IPS-20b (cell line): Measurements from ENCODE around the gene CSF3.

Experiments used
- H3K27ac ChIP-seq: one replicate; pipeline ENCODE4 v1.5.1; 2013; ENCODE audit warnings: low read length
- H3K27me3 ChIP-seq: 2 replicates; pipeline ENCODE4 v1.6.1; 2013; ENCODE audit warnings: mild to moderate bottlenecking, low read length, inconsistent platforms; ENCODE audit not compliant: insufficient read depth
- H3K36me3 ChIP-seq: 2 replicates; pipeline ENCODE4 v1.6.1; 2013; ENCODE audit warnings: low read depth, mild to moderate bottlenecking, inconsistent platforms, low read length, moderate library complexity; ENCODE audit not compliant: insufficient read depth
- H3K4me1 ChIP-seq: 2 replicates; pipeline ENCODE4 v1.6.1; 2013; ENCODE audit warnings: mild to moderate bottlenecking, control low read depth, inconsistent platforms, low read length, moderate library complexity; ENCODE audit not compliant: insufficient read depth
- H3K4me3 ChIP-seq: 2 replicates; pipeline ENCODE4 v1.5.1; 2013; ENCODE audit warnings: mild to moderate bottlenecking, low read length, inconsistent platforms
- H3K9ac ChIP-seq: 2 replicates; pipeline ENCODE4 v1.6.1; 2013; ENCODE audit warnings: low read depth, mild to moderate bottlenecking, inconsistent platforms, low read length, moderate library complexity
- H3K9me3 ChIP-seq: 2 replicates; pipeline ENCODE4 v1.6.1; 2013; ENCODE audit warnings: mild to moderate bottlenecking, low read depth, low read length, inconsistent platforms; ENCODE audit not compliant: insufficient read depth

CSF3 gene, protein sequence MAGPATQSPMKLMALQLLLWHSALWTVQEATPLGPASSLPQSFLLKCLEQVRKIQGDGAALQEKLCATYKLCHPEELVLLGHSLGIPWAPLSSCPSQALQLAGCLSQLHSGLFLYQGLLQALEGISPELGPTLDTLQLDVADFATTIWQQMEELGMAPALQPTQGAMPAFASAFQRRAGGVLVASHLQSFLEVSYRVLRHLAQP

GRCh38 chr17:40015005-40015997, at the start of gene CSF3:
TSS of gene CSF3 (plus strand) at chr17:40015440. CDS start at chr17:40015475, 35 bp downstream.
- no peak within 1 kb of the TSS for H3K27ac ChIP-seq
- H3K36me3 ChIP-seq, result peaks cover 14% of the 10 kb centered on the region
- H3K4me1 ChIP-seq, result peaks cover 16% of the 10 kb centered on the region; the same call in 1 of the 2 replicates
- no peak within 1 kb of the TSS for H3K9ac ChIP-seq
- no peaks in the 10 kb centered on the region for H3K27me3 ChIP-seq
- no peak within 1 kb of the TSS for H3K4me3 ChIP-seq
- no peaks in the 10 kb centered on the region for H3K9me3 ChIP-seq

DNA sequence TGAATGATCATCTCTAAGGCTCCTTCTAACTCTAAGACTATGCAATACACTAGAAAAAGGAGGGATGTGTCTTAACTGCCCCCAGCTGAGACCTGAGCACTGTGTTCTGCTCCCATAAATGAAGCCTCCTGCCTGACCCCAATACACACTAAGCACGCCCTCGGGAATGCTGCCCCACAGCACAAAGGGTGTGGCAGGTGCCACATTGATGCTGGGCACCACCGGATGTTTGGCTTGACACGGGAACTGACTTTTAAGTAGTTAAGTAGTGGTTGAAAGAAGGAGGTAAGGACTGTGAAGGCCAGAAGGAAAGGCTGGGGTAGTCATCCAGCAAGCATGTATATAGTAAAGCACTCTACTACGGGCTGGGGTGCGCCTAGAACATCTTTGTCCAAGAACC, 48.5 kb upstream of the CSF3 start:
- no peaks in the 10 kb centered on the region for H3K9me3 ChIP-seq
- H3K4me3 ChIP-seq, result no peak overlapping the region
- H3K27ac ChIP-seq, result no peak overlapping the region
- H3K9ac ChIP-seq, result no peak overlapping the region
- H3K4me1 ChIP-seq, result no peaks in the 10 kb centered on the region
- H3K36me3 ChIP-seq, result no peaks in the 10 kb centered on the region
- H3K27me3 ChIP-seq, result peaks cover 19% of the 10 kb centered on the region

DNA sequence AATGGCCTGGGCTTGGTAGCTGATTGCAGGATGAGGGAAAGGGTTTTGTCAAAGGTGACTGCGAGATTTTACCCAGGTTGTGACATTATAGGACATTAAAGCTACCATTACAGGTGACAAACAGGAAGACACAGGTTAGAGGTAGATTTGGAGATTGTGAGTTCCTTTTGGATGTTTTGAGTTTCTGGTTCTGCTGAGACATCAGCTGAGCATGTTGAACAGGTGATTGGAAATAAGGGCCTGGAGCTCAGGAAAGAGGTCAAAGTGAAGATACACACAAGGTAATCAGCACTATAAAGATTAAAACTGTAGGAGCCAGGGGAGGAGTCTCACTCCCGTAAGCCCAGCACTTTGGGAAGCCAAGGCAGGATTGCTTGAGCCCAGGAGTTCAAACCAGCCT, 46.5 kb upstream of the CSF3 start:
- Histone ChIP-seq H3K36me3 (no peaks in the 10 kb centered on the region), H3K27me3 (peaks cover 19% of the 10 kb centered on the region), H3K9me3 (no peaks in the 10 kb centered on the region), H3K27ac (no peak overlapping the region), H3K4me3 (no peak overlapping the region), H3K4me1 (no peaks in the 10 kb centered on the region), H3K9ac (no peak overlapping the region)

DNA sequence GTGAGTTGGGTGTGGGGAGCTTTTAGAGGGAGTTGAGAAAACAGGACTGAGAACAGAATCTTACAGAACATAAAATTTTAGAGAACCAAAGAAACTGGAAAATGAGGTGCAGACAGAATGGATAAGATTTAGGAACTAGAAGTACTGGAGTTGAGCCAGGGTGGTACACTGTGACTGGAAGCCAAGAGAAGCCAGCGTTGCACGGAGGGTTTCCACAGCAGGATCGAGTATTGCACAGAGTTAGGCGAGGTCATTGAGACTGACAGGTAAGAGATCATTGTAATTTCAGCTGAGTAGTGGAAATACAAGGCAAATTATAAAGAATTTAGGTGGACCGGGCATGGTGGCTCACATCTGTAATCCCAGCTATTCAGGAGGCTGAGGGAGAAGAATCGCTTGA, 45.9 kb upstream of the CSF3 start:
- Histone ChIP-seq H3K36me3 (no peaks in the 10 kb centered on the region), H3K4me1 (no peaks in the 10 kb centered on the region), H3K9ac (no peak overlapping the region), H3K4me3 (no peak overlapping the region), H3K27ac (no peak overlapping the region), H3K27me3 (peaks cover 19% of the 10 kb centered on the region), H3K9me3 (no peaks in the 10 kb centered on the region)

DNA sequence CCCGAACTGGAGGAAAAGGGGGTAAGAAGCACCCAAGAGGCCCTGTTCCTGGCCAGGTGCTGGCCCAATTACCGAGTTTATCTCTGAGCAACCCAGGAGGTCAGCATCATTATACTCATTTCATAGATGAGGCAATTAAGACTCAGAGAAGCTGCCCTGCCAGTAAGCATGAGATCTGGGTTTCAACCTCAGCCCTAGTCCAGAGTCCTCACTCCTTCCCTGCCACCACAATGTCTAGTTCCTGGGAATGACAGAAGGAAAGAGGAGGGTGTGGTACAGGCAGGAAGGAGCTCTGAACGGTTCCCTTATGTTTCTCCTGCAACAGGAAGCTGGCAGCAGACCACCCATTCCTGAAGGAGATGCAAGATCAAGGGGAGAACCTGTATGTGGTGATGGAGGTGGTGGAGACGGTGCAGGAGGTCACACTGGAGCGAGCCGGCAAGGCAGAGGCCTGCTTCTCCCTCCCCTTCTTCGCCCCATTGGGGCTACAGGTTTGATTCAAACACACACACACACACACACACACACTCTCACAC, 45.0 kb upstream of the CSF3 start:
- no peak overlapping the region for H3K9ac ChIP-seq
- H3K9me3 ChIP-seq, result no peaks in the 10 kb centered on the region
- no peaks in the 10 kb centered on the region for H3K36me3 ChIP-seq
- no peak overlapping the region for H3K27ac ChIP-seq
- no peaks in the 10 kb centered on the region for H3K4me1 ChIP-seq
- no peak overlapping the region for H3K4me3 ChIP-seq
- H3K27me3 ChIP-seq, result peaks cover 19% of the 10 kb centered on the region

GRCh38 chr17:39971076-39971603, 44.1 kb upstream of the CSF3 start:
- Histone ChIP-seq H3K4me3 (no peak overlapping the region), H3K27me3 (peaks cover 24% of the 10 kb centered on the region), H3K4me1 (no peaks in the 10 kb centered on the region), H3K36me3 (no peaks in the 10 kb centered on the region), H3K27ac (no peak overlapping the region), H3K9ac (no peak overlapping the region), H3K9me3 (no peaks in the 10 kb centered on the region)

GRCh38 chr17:39972271-39972670, 43.0 kb upstream of the CSF3 start:
- Histone ChIP-seq H3K4me1 (no peaks in the 10 kb centered on the region), H3K9ac (no peak overlapping the region), H3K36me3 (no peaks in the 10 kb centered on the region), H3K27ac (no peak overlapping the region), H3K27me3 (peaks cover 24% of the 10 kb centered on the region), H3K9me3 (no peaks in the 10 kb centered on the region), H3K4me3 (no peak overlapping the region)

GRCh38 chr17:39973496-39973895, 41.7 kb upstream of the CSF3 start:
- Histone ChIP-seq H3K9me3 (no peaks in the 10 kb centered on the region), H3K4me1 (no peaks in the 10 kb centered on the region), H3K27me3 (peaks cover 24% of the 10 kb centered on the region), H3K36me3 (no peaks in the 10 kb centered on the region), H3K9ac (no peak overlapping the region), H3K4me3 (no peak overlapping the region), H3K27ac (no peak overlapping the region)

DNA sequence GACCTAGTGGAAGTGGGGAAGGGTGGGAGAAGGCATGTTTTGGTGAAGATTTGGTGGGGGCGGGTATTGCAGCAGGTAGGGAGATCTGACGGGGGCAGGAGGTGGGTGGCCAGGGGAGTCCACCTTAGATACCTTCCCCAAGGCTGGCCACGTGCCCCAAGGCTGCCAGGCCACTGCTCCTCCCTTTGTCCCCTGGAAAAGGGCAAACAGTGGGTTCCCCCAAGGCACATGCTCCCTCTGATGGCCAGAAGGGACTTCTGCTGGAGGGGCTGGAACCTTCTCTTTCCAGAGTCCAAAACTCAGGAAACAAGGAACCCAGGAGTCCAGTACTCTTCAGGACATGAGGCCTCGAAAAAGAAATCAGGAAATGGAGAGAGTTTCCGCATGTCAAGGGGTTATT, 40.8 kb upstream of the CSF3 start:
- H3K9ac ChIP-seq, result no peak overlapping the region
- H3K4me1 ChIP-seq, result peaks cover 5% of the 10 kb centered on the region; the same call in 1 of the 2 replicates
- H3K27ac ChIP-seq, result no peak overlapping the region
- no peaks in the 10 kb centered on the region for H3K9me3 ChIP-seq
- peaks cover 24% of the 10 kb centered on the region for H3K27me3 ChIP-seq
- no peaks in the 10 kb centered on the region for H3K36me3 ChIP-seq
- no peak overlapping the region for H3K4me3 ChIP-seq

DNA sequence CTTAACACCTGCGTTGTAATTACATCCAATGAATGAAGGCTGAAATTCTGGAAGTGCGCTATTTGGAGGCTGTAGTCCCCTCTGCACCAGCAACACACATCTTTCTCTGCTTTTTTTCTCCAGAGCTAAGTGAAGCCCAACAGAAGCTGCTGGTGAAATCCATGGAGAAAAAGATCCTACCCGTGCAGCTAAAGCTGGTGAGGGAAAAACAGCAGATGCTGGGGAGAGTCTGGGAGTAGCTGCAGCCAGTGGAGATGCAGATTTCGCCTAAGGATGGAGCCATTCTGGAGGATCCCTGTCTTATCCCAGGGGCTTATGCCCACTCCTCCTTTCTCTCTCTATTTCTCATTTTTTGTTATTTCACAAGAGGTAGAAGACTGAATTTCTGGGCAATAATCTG, 39.4 kb upstream of the CSF3 start:
- no peaks in the 10 kb centered on the region for H3K36me3 ChIP-seq
- H3K9ac ChIP-seq, result no peak overlapping the region
- peaks cover 15% of the 10 kb centered on the region for H3K27me3 ChIP-seq
- peaks cover 8% of the 10 kb centered on the region; the same call in 1 of the 2 replicates for H3K4me1 ChIP-seq
- H3K4me3 ChIP-seq, result no peak overlapping the region
- H3K27ac ChIP-seq, result no peak overlapping the region
- no peaks in the 10 kb centered on the region for H3K9me3 ChIP-seq

DNA sequence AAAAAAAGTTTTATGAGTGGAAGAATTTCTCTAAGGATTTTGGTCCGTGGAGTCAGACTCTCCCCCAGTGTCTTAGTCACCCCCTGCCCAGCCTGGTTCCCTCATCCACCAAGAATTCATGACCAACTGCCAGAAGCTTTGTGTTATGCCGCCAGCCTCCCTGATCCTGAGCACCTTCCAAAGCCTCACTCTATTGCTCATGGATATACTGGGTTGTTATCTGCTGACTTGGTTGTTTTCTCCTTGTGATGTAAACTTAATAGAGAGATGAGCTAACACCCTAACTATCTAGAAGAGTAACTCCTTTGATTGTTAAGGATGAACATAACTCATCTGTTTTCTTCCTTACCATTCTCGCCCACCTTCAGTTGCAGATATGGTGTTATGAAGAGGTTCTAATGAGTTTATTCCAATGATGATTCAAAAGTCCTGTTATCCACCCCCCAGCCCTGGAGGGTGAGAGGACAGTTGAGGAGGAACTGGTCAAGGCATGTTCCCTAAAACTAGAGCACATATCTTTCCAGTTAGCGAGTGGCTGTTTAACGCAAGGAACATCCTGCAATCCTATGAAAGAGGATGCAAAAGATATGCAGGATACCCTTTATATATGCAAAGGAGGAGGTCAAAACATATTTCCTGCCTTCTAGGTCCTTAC, 36.1 kb upstream of the CSF3 start:
- H3K36me3 ChIP-seq, result peaks cover 9% of the 10 kb centered on the region
- peak overlapping the region; percentile 73; the same call in 1 of the 2 replicates for H3K9ac ChIP-seq
- H3K4me3 ChIP-seq, result peak overlapping the region; percentile 71
- no peak overlapping the region for H3K27ac ChIP-seq
- H3K27me3 ChIP-seq, result peaks cover 5% of the 10 kb centered on the region
- peaks cover 13% of the 10 kb centered on the region; the same call in 1 of the 2 replicates for H3K4me1 ChIP-seq
- no peaks in the 10 kb centered on the region for H3K9me3 ChIP-seq
